HG03432 (cell line): Measurements from ENCODE around the gene GPR137.
A peak's percentile ranks its signal among the peaks of the same experiment; 100 is the strongest.

Experiments
- ATAC-seq: cut with Tn5 transposase; IDR thresholded peaks from one replicate; pipeline ENCODE4 v1.9.1; 2021; ENCODE audit warnings: mild to moderate bottlenecking, moderate library complexity; ENCODE audit not compliant: unreplicated experiment

GPR137 gene

GRCh38 chr11:64249038-64249437 is 36.6 kb upstream of the GPR137 start:
- no peak for ATAC-seq

GRCh38 chr11:64249563-64250414 is 35.9 kb upstream of the GPR137 start:
- ATAC-seq: no peak

- ATAC-seq: no peak
These were observed 35.1 kb upstream of the GPR137 start for GRCh38 chr11:64250415-64251015.

GRCh38 chr11:64251016-64251752 is 34.5 kb upstream of the GPR137 start, which contains the start of gene PLCB3:
PLCB3 (plus strand) TSS chr11:64251530; CDS start chr11:64251650, 120 bp downstream.
- peak; percentile 51 for ATAC-seq

- no peak for ATAC-seq
These were observed 34.0 kb upstream of the GPR137 start for GRCh38 chr11:64251753-64252002.

- ATAC-seq: no peak
These were observed 33.4 kb upstream of the GPR137 start for GRCh38 chr11:64252003-64252872.

GRCh38 chr11:64253043-64253442 is 32.6 kb upstream of the GPR137 start:
- ATAC-seq: no peak

GRCh38 chr11:64253481-64253880 is 32.2 kb upstream of the GPR137 start:
- no peak for ATAC-seq

GRCh38 chr11:64254326-64254725 is 31.3 kb upstream of the GPR137 start:
- ATAC-seq: no peak

GRCh38 chr11:64255135-64256128 is 30.2 kb upstream of the GPR137 start:
- ATAC-seq: no peak

GRCh38 chr11:64256300-64256699 is 29.3 kb upstream of the GPR137 start:
- ATAC-seq: no peak

- no peak for ATAC-seq
These were observed 27.3 kb upstream of the GPR137 start for GRCh38 chr11:64258356-64258755.

- no peak for ATAC-seq
These were observed 26.6 kb upstream of the GPR137 start for GRCh38 chr11:64258946-64259532.

- no peak for ATAC-seq
These were observed 26.0 kb upstream of the GPR137 start for GRCh38 chr11:64259533-64260067.

- ATAC-seq: no peak
These were observed 25.4 kb upstream of the GPR137 start for GRCh38 chr11:64260147-64260708.

GRCh38 chr11:64261556-64262080 is 24.0 kb upstream of the GPR137 start:
- no peak for ATAC-seq

- ATAC-seq: no peak
These were observed 23.2 kb upstream of the GPR137 start for GRCh38 chr11:64262271-64263002.
